ENCODE measurements around the gene OR56A3. TPM values are rescaled to one million over a fixed set of nuclear protein-coding genes. Genes with fewer than 3 reads are reported as not detected.

Gene OR56A3
- total RNA-seq, 1 donor from 2014 or later = not detected

DNA sequence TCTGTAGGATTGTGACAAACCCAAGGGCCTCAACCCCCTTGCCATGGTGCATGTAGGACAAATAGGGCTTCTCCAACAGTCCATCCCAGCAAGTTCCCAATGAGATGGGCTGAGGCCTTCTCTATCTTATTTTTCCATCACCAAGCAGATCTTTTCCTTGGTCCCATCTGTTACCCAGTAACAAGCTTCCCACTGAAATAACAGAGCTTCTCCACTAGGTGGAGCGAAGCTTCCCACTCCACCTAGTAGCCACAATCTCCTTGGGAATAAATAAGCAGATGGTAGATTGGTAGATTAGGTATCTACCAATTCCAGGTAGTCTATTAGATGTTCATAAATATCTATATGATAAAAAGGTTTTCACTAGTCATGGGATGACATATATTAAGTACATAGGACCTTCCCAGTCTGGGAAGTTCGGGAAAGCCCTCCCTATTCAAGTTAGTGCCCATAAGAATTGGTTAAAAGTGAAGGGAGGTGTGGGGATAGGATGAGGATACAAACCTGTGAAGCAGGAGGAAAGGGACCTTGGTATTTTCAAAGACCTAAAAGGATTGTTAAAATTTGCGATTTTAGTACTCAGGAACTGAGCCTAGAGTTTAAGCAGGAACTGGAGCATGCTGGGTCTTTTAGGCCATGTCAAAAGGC is 50.7 kb downstream of the OR56A3 start:
- Mint-ChIP-seq H3K36me3 (no peaks in the 10 kb centered on the region), H3K9me3 (no peaks in the 10 kb centered on the region), H3K4me1 (ENCODE audit: unreplicated experiment) (no peaks in the 10 kb centered on the region), H3K4me3 (no peak overlapping the region), H3K27ac (no peak overlapping the region), H3K27me3 (peaks cover 18% of the 10 kb centered on the region)
- TF ChIP-seq, protein P1, sequence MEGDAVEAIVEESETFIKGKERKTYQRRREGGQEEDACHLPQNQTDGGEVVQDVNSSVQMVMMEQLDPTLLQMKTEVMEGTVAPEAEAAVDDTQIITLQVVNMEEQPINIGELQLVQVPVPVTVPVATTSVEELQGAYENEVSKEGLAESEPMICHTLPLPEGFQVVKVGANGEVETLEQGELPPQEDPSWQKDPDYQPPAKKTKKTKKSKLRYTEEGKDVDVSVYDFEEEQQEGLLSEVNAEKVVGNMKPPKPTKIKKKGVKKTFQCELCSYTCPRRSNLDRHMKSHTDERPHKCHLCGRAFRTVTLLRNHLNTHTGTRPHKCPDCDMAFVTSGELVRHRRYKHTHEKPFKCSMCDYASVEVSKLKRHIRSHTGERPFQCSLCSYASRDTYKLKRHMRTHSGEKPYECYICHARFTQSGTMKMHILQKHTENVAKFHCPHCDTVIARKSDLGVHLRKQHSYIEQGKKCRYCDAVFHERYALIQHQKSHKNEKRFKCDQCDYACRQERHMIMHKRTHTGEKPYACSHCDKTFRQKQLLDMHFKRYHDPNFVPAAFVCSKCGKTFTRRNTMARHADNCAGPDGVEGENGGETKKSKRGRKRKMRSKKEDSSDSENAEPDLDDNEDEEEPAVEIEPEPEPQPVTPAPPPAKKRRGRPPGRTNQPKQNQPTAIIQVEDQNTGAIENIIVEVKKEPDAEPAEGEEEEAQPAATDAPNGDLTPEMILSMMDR (conservative IDR thresholded peaks at IDR 0.05) = peak; percentile 75
- no peak for DNase-seq (ENCODE audit: extremely low spot score, unreplicated experiment)

DNA sequence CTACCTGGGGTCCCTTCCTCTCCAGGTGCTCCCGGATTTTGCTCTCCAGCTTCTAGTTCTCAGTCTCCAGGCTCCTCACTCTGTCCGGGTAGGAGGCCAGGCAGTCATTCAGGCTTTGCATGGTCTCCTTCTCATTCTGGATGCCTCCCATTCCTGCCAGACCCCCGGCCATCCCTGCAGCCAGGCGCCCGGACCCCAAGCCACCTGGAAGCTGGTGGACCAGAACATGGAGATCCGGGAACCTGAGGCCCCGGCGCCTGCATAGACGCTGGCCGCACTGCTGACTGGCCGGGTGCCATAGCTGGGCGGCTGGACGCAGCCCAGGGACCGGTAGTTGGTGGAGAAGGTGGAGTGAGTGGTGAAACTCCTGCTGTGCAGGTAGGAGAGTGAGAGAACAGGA is 52.7 kb downstream of the OR56A3 start:
- peaks cover 16% of the 10 kb centered on the region for H3K27me3 Mint-ChIP-seq
- H3K27ac Mint-ChIP-seq = no peak overlapping the region
- TF ChIP-seq, protein P1 (conservative IDR thresholded peaks at IDR 0.05) = no peak
- DNase-seq (ENCODE audit: extremely low spot score, unreplicated experiment) = no peak
- H3K4me3 Mint-ChIP-seq = no peak overlapping the region
- no peaks in the 10 kb centered on the region for H3K4me1 Mint-ChIP-seq (ENCODE audit: unreplicated experiment)
- H3K9me3 Mint-ChIP-seq = peaks cover 4% of the 10 kb centered on the region
- no peaks in the 10 kb centered on the region for H3K36me3 Mint-ChIP-seq

Other genes starting within 250 kb of the OR56A3 start
- gene OR56B1, start 205.8 kb upstream of the OR56A3 start, total RNA-seq (ENCODE audit: low replicate concordance) = not detected in 2 replicates
- not detected in 2 replicates for gene OR52N4, start 188.0 kb upstream of the OR56A3 start, total RNA-seq (ENCODE audit: low replicate concordance)
- not detected in 2 replicates for gene OR52N5, start 158.9 kb upstream of the OR56A3 start, total RNA-seq (ENCODE audit: low replicate concordance)
- not detected in 2 replicates for gene OR52N1, start 151.0 kb upstream of the OR56A3 start, total RNA-seq (ENCODE audit: low replicate concordance)
- not detected in 2 replicates for gene OR52N2, start 133.3 kb upstream of the OR56A3 start, total RNA-seq (ENCODE audit: low replicate concordance)
- gene OR52E6, start 100.4 kb upstream of the OR56A3 start, total RNA-seq (ENCODE audit: low replicate concordance) = not detected in 2 replicates
- gene OR52E8, start 84.6 kb upstream of the OR56A3 start, total RNA-seq (ENCODE audit: low replicate concordance) = not detected in 2 replicates
- not detected in 2 replicates for gene OR52E4, start 61.6 kb upstream of the OR56A3 start, total RNA-seq (ENCODE audit: low replicate concordance)
- not detected in 2 replicates for gene OR52E5, start 49.0 kb upstream of the OR56A3 start, total RNA-seq (ENCODE audit: low replicate concordance)
- gene OR56A5, start 26.2 kb downstream of the OR56A3 start, total RNA-seq (ENCODE audit: low replicate concordance) = not detected in 2 replicates
- not detected in 2 replicates for gene OR52L1, start 44.7 kb downstream of the OR56A3 start, total RNA-seq (ENCODE audit: low replicate concordance)
- 0.07 TPM in 1 of 2 replicates, not detected in the other for gene OR56A4, start 64.7 kb downstream of the OR56A3 start, total RNA-seq (ENCODE audit: low replicate concordance)
- gene OR56A1, start 88.5 kb downstream of the OR56A3 start, total RNA-seq (ENCODE audit: low replicate concordance) = not detected in 2 replicates
- not detected in 2 replicates for gene OR56B4, start 165.4 kb downstream of the OR56A3 start, total RNA-seq (ENCODE audit: low replicate concordance)
- gene OR52B2, start 228.1 kb downstream of the OR56A3 start, total RNA-seq (ENCODE audit: low replicate concordance) = not detected in 2 replicates